SH-SY5Y (cell line): Measurements from ENCODE around the gene FMN2.

Source experiments
- GATA2 ChIP-seq: IDR thresholded peaks from 2 replicates; pipeline ENCODE4 v1.6.1; 2011; ENCODE audit warnings: mild to moderate bottlenecking, low read depth, low read length
- GATA3 ChIP-seq: IDR thresholded peaks from 2 replicates; pipeline ENCODE4 v1.6.1; 2011; ENCODE audit warnings: low read depth, mild to moderate bottlenecking, low read length, moderate library complexity

The FMN2 gene

DNA sequence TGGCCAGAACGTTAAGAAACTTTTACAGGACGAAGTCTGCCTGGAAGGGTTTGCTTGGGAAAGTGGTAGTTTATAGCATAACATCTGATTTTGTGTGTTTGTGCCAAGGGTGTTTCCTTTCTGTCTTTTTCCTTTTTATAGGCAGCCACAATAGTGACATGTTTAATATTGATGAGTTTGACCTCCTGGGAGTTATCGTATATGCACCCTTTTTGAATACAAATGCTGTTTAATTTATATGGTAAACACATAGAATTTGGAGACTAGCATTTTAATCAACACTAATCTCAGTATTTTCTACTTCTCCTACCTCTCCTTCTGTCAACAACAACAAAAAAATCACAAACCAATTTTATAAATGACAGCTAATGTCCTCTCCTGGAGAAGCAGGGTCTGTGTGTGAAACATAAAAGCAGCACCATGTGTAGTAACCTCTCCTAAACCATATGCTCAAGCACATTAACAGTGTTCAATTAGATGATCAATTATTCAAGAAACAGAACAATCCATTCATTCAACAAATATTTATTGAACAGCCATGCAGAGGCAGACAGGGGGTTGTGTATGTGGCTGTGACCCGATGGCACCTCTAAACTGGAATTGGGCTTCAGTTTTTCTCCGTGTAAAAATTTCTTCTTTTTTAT, 604 bp upstream of the FMN2 start:
- no peak for TF ChIP-seq GATA3

DNA sequence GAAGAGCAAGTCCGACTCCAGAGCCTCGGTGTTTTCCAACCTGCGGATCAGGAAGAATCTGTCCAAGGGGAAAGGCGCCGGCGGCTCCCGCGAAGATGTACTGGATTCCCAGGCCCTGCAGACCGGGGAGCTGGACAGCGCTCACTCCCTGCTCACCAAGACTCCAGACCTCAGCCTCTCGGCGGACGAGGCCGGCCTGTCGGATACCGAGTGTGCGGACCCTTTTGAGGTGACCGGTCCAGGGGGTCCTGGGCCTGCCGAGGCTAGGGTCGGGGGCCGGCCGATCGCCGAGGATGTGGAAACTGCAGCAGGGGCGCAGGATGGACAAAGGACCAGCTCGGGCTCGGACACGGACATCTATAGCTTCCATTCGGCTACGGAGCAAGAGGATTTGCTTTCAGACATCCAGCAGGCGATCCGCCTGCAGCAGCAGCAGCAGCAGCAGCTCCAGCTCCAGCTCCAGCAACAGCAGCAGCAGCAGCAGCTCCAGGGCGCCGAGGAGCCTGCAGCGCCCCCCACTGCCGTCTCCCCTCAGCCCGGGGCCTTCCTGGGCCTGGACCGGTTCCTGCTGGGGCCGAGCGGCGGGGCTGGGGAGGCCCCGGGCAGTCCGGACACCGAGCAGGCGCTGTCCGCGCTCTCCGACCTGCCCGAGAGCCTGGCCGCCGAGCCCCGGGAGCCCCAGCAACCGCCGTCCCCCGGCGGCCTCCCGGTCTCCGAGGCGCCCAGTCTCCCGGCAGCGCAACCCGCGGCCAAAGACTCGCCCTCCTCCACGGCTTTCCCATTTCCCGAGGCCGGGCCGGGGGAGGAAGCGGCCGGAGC, 827 bp downstream of the FMN2 start:
- TF ChIP-seq GATA3 (no peak), GATA2 (no peak)

DNA sequence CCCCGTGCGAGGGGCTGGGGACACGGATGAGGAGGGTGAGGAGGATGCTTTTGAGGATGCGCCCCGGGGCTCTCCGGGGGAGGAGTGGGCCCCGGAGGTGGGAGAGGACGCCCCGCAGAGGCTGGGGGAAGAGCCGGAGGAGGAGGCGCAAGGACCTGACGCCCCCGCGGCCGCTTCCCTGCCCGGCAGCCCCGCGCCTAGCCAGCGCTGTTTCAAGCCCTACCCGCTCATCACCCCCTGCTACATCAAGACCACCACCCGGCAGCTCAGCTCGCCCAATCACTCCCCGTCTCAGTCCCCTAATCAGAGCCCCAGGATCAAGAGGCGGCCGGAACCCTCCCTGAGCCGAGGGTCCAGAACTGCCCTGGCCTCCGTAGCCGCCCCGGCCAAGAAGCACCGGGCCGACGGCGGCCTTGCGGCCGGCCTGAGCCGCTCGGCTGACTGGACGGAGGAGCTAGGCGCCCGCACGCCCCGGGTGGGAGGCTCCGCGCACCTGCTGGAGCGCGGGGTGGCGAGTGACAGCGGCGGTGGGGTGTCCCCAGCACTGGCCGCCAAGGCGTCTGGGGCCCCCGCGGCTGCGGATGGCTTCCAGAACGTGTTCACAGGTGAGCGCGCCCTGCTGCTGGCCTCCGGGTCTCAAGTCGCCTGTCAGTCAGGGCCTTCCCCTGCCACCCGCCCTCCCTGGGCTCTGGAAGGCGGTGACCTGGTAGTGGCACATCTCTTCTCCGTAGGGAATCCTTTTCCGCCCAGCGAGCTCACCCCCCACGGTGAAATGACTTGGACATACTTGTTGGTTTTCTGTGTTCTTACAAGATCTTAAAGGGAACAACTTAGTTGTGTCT, 1.7 kb downstream of the FMN2 start:
- TF ChIP-seq GATA3 (no peak), GATA2 (peak; percentile 29; the same call in 1 of the 2 replicates)

DNA sequence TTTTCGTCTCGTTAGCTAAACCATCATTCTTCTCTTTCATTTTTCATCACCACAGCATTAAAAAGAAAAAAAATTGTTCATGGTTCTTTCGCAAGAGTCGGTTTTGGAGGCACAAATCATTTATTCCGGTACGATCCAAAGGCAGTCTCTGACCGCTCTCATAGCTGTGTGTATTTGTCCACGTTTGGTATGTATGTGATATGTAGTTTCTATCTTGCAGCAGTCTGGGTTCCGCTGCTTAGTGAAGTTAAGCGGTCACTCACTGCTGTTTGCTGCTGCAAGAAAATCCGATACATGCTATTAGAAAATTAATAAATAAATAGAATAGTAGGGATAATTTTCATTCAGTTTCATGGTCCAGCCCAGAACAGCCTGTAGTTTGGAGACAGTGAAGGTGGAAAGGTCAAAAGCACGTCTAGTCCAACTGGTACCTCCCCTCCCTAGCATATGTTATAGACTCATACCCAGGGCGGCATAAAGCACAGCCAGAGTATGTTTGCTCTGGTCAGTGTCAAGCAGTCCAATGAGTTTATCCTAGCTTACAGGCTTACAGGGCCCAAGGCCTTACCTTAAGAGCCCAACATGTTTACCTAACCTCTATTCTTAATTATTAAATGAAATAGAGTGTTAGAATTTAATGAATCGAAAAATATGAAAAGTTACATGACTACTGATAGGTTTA, 2.5 kb downstream of the FMN2 start:
- TF ChIP-seq GATA2 (no peak), GATA3 (no peak)

DNA sequence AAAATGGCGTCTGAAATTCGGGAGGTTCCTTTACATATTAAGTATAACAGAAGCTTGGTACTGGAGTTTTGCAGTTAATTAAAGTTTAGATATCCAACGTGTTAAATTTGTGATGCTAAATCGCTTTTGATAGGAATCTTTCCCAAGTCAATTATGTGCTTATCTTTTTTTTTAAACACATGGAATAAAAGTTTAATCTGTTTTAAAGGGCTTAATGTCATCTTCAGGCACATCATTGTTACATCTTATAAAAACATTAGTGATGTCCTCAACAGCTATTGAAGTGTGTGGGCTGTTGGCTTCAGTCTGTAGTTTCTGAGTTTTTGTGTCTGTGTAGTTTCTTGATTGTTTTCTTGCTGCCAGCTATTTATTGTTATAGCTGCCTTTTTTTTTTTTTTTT, 5.3 kb downstream of the FMN2 start:
- no peak for TF ChIP-seq GATA2

DNA sequence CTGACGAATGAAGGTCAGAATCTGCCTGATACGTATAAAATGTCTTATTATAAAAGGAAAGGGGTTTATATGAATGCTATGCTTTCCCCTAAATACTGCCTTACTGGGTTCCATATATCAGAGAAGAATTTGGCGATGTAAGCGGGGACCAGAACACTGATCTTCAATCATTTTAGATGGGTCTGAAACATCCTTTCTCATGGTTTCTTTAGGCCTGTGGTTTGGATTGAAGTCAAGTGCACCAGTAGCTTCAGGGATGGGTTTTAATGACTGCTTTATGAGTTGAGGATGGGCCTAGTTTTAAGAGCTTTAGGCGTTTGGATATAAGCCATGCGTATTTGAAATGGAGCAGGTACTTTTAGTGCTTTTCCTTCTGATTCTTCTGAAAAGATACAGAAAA, 6.9 kb downstream of the FMN2 start:
- no peak for TF ChIP-seq GATA2
- no peak for TF ChIP-seq GATA3

DNA sequence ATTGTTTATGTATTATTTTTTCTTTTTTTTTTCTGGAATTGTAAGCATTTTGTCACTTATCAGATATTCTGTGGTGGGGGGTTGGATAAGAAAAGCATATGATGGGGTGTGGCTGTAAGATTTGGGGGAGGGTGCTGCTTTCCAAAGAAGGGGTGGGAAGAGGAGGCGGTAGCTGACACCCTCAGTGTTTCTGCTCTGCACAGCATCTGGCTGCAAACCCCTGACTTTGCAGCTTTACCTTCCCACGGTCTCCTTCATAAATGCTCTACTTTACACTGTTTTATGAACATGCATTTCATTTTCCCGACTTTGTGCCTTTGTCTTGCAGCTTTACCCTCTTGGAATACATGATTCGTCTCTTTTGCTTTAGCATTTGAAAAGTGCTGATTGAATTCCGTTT, 7.6 kb downstream of the FMN2 start:
- TF ChIP-seq GATA2 = no peak

DNA sequence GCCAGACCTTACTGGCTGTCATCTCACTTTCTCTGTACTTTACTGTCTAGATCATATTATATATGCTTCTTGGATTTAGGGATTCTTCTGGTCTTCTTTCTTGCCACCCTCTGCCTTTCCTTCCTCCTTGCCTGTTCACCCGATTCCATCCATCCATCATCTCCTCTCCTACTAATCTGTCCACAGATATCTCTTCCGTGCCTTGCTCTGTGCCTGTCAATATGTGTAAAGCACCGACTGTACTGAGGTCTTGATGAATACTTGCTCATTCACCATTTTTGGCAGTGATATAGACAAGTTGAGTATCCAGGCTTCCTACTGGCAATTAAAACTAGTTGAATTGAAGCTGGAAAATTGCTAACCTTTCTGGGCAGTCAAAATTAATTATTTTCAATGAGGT, 8.1 kb downstream of the FMN2 start:
- TF ChIP-seq GATA3 (no peak), GATA2 (no peak)

DNA sequence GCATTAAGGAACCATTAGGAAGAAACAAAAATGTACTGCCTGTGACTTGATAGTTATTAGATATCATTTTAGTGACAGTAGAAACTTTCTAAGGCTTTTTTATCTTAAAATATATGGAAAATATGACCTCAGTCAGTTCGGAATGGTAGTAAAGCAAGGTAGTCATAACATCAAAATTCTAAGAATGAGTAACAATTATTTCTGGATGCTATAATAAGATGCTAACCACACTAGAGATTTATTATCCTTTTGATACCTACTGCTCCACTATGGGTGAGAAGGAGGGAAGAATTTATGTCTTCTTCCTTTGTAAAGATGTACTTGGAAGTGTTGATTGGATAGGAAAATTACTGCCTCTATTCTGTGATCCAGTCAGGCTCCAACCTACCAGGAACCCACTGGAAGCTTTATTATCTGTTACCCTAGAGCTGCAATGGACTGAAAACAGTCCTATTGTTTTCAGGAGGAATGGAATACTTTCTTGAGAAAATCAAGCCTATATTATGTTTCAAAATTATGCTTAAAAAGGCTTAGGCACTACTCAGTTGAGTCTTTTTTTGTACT, 8.8 kb downstream of the FMN2 start:
- no peak for TF ChIP-seq GATA3
- no peak for TF ChIP-seq GATA2

DNA sequence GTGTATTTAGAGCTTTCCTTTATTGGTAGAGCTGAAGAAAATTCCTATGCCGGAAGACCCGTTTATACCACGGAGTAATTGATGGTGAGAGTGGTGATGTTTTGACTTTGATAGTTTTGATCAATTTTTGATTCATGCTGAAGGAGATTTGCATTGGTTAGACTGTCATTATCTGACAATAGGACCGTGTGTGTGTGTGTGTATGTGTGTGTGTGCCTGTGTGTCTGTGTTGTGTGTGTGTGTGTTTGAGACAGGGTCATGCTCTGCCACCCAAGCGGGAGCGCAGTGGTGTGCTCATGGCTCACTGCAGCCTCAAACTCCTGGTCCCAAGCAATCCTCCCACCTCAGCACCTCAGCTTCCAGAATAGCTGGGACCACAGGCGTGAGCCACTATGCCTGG, 9.6 kb downstream of the FMN2 start:
- TF ChIP-seq GATA3 (no peak), GATA2 (no peak)

DNA sequence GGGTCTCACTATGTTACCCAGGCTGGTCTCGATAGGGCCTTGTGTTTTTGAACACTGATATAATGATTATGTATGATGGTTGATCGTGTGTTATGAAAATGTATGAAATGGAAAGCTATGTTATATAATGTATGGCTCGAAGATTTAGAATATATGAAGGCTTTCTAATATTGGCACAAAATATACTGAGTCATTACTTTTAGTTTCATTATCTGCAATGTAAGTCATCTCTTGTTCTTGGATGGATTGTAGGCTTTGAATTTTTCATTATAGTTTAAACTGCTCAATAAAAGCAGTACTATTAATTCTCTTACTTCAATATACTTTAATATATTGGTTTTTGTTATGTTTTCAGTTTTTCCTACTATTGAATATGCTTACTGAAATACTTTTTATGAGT, 10.1 kb downstream of the FMN2 start:
- TF ChIP-seq GATA2 (no peak), GATA3 (no peak)

DNA sequence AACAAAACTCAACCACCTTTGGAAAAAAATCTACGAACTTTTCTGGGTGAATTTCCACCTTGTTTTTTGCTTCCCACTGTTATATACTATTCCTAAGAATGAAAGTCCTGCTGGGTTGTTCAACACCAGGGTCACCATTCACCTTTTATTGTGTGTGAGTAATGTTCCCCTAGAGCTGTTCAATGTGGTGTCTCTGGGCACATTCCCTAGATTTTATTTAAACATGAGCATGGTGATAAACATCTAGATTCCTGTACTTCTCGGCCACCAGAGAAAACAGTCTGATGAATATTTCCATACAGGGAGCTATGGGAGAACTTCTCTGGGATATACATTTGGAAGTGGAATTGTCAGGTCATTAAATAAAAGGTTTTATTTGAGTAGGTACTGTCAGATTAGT, 13.0 kb downstream of the FMN2 start:
- TF ChIP-seq GATA2 = no peak
- no peak for TF ChIP-seq GATA3

DNA sequence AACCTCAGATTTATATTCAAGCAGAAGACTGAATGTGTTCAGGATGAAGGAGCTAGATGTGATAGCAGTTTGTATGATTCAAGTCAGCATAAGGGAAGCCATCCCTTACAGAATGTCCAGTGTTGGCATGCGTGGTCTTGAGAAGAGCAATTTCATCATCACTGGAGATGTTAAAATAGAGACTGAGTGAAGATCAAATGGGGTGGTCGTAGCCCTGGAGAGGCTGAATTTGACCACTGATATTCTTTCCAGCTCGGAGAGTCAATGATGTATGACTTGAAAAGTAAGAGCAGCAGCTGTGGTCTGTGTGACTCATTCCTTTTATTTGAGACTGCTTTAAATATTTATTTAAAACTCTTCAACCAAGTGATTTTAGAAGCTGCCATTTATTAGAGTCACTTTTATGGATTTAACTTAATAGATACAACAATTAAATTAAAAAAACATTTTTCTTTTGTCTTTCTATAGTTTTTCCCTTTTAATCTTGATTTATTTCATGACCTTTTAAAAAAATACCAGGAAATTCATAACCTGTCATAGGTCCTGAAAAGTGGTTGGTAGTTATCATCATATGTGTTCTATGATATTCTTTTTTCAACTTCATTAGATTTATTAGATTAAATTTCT, 15.5 kb downstream of the FMN2 start:
- TF ChIP-seq GATA2 (no peak), GATA3 (no peak)

DNA sequence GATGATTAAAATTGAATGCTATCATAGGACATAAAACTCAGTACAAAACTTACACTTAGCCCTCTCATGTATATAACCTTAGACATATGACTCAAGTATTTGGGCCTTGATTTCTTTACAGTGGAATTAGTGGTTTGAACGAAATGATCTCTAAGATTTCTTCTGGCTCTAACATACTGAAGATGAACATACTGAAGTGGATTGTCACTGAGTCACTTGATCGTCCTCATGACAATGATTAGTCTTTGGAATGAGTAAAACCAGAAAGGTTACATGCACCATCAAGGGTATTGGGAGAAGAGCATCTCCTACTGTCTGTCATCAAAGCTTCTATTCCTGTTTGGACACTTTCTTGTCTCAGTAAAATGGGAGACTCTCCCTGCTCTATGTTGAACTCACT, 17.4 kb downstream of the FMN2 start:
- TF ChIP-seq GATA3 = no peak
- TF ChIP-seq GATA2 = no peak
